Fibroblast of lung (primary cell): ENCODE measurements around the gene CCDC85B. TPM values are rescaled to one million over a fixed set of nuclear protein-coding genes. Genes with fewer than 3 reads are reported as not detected.

ENCODE experiments used
- DNase-seq, 2 donors: peaks; one replicate each; pipeline versions ENCODE4 v3.0.0 to v3.0.0-alpha.2; 2010; ENCODE audit warnings: low read depth in 2 of 2
- H2AFZ ChIP-seq: 2 replicates; pipeline ENCODE4 v1.5.1; 2012; ENCODE audit warnings: low read length, control low read depth, inconsistent platforms
- H3K27ac ChIP-seq: 2 replicates; pipeline ENCODE4 v1.5.1; 2011; ENCODE audit warnings: low read length, control low read depth; ENCODE audit not compliant: insufficient read depth
- H3K27me3 ChIP-seq: 2 replicates; pipeline ENCODE4 v1.5.1; 2011; ENCODE audit warnings: mild to moderate bottlenecking, low read length; ENCODE audit not compliant: control insufficient read depth, insufficient read depth
- H3K36me3 ChIP-seq: 2 replicates; pipeline ENCODE4 v1.5.1; 2011; ENCODE audit warnings: low read length; ENCODE audit not compliant: control insufficient read depth, insufficient read depth
- H3K4me1 ChIP-seq: 2 replicates; pipeline ENCODE4 v1.5.1; 2011; ENCODE audit warnings: low read length; ENCODE audit not compliant: control insufficient read depth, insufficient read depth; ENCODE audit errors: extremely low read depth
- H3K4me2 ChIP-seq: 2 replicates; pipeline ENCODE4 v1.5.1; 2011; ENCODE audit warnings: low read length, control low read depth; ENCODE audit not compliant: insufficient read depth; ENCODE audit errors: extremely low read depth
- H3K4me3 ChIP-seq, 4 experiments: fragments of 200-600 bp in 1 of 4; sonication (generic) in 1 of 4; replicated peaks in 1 of 4; 2 replicates each; pipeline ENCODE4 v1.5.1; 2011 to 2016; ENCODE audit warnings: low read length in 4 of 4, low read depth in 3 of 4, mild to moderate bottlenecking in 3 of 4, control low read depth in 2 of 4, inconsistent platforms in 1 of 4, mixed read lengths in 1 of 4; ENCODE audit not compliant: insufficient read depth in 1 of 4; ENCODE audit errors: control extremely low read depth in 1 of 4
- H3K79me2 ChIP-seq: 2 replicates; pipeline ENCODE4 v1.5.1; 2012; ENCODE audit warnings: mild to moderate bottlenecking, low read length, inconsistent platforms; ENCODE audit not compliant: control insufficient read depth, insufficient read depth
- H3K9ac ChIP-seq: 2 replicates; pipeline ENCODE4 v1.5.1; 2011; ENCODE audit warnings: mild to moderate bottlenecking, low read length, control low read depth; ENCODE audit not compliant: insufficient read depth
- H3K9me3 ChIP-seq: 2 replicates; pipeline ENCODE4 v1.5.1; 2012; ENCODE audit warnings: low read depth, low read length; ENCODE audit not compliant: control insufficient read depth, insufficient read depth
- H4K20me1 ChIP-seq: 2 replicates; pipeline ENCODE4 v1.5.1; 2011; ENCODE audit warnings: low read length; ENCODE audit not compliant: control insufficient read depth, insufficient read depth; ENCODE audit errors: extremely low read depth
- CTCF ChIP-seq, 2 donors: IDR thresholded peaks in 1 of 2; conservative IDR thresholded peaks in 1 of 2; 1 replicate in 1 of 2; 2 replicates in 1 of 2; pipeline ENCODE4 v1.5.1; 2011 to 2012; ENCODE audit warnings: low read length in 2 of 2, control low read depth in 1 of 2, inconsistent platforms in 1 of 2, low read depth in 1 of 2, mild to moderate bottlenecking in 1 of 2
- EZH2 ChIP-seq: IDR thresholded peaks from 2 replicates; pipeline ENCODE4 v1.5.1; 2012; ENCODE audit warnings: low read length, control low read depth, mild to moderate bottlenecking; ENCODE audit errors: missing control alignments
- polyA plus RNA-seq, 2 donors: library from polyadenylated mRNA; depleted of rRNA in 1 of 2; stranded (reverse) in 1 of 2; unstranded in 1 of 2; fragments of >200 nt; gene quantifications; 2 replicates each; pipeline ENCODE4 v1.2.1, GENCODE V29; 2011 to 2012; ENCODE audit warnings: missing spikeins in 1 of 2
- total RNA-seq: library from RNA; depleted of rRNA; stranded (reverse); fragments of >200 nt; gene quantifications from 2 replicates; pipeline ENCODE4 v1.2.1, GENCODE V29; 2014

Gene CCDC85B
- total and polyA plus RNA-seq, 2 donors (not counting 1 experiment from before 2014, with no cell fraction given) = 18.1 to 118 TPM

GRCh38 chr11:65851083-65851579, 39.3 kb upstream of the CCDC85B start:
- peaks cover 45% of the 10 kb centered on the region for H3K36me3 ChIP-seq
- TF ChIP-seq CTCF (conservative IDR thresholded peaks at IDR 0.05 in 1 of 2, IDR thresholded peaks at IDR 0.05 in 1 of 2; ENCODE audit: low read depth in 1 of 2, low read length in 2 of 2) = peak; percentile 26 to 61
- no peak for TF ChIP-seq EZH2

GRCh38 chr11:65851811-65852507, 38.5 kb upstream of the CCDC85B start:
- TF ChIP-seq EZH2 (no peak), CTCF (conservative IDR thresholded peaks at IDR 0.05 in 1 of 2, IDR thresholded peaks at IDR 0.05 in 1 of 2; ENCODE audit: low read depth in 1 of 2, low read length in 2 of 2) (no peak)
- no peak overlapping the region for H3K9ac ChIP-seq
- no peak overlapping the region for H2AFZ ChIP-seq
- H3K4me3 ChIP-seq = no peak overlapping the region
- H4K20me1 ChIP-seq = peaks cover 8% of the 10 kb centered on the region
- no peak overlapping the region for H3K27ac ChIP-seq
- no peak overlapping the region for H3K4me2 ChIP-seq
- DNase-seq = no peak
- no peaks in the 10 kb centered on the region for H3K27me3 ChIP-seq
- H3K4me1 ChIP-seq = peaks cover 16% of the 10 kb centered on the region
- H3K79me2 ChIP-seq = peaks cover 40% of the 10 kb centered on the region
- H3K36me3 ChIP-seq = peaks cover 52% of the 10 kb centered on the region
- no peaks in the 10 kb centered on the region for H3K9me3 ChIP-seq

More at GRCh38 chr11:65851083-65851579, 39.3 kb upstream of the CCDC85B start:
- DNase-seq = no peak
- Histone ChIP-seq H3K4me2 (no peak overlapping the region), H3K79me2 (peaks cover 31% of the 10 kb centered on the region), H3K9me3 (no peaks in the 10 kb centered on the region), H3K4me3 (no peak overlapping the region), H3K4me1 (peaks cover 13% of the 10 kb centered on the region), H3K9ac (no peak overlapping the region), H4K20me1 (peaks cover 4% of the 10 kb centered on the region), H3K27me3 (no peaks in the 10 kb centered on the region), H3K27ac (no peak overlapping the region), H2AFZ (no peak overlapping the region)

GRCh38 chr11:65852508-65853245, 37.8 kb upstream of the CCDC85B start:
- H3K27ac ChIP-seq = no peak overlapping the region
- no peak overlapping the region for H3K9ac ChIP-seq
- no peaks in the 10 kb centered on the region for H3K27me3 ChIP-seq
- H2AFZ ChIP-seq = no peak overlapping the region
- H3K79me2 ChIP-seq = peaks cover 47% of the 10 kb centered on the region
- H3K4me2 ChIP-seq = no peak overlapping the region
- no peaks in the 10 kb centered on the region for H3K9me3 ChIP-seq
- no peak for DNase-seq
- no peak for TF ChIP-seq CTCF (conservative IDR thresholded peaks at IDR 0.05 in 1 of 2, IDR thresholded peaks at IDR 0.05 in 1 of 2; ENCODE audit: low read depth in 1 of 2, low read length in 2 of 2)
- no peak for TF ChIP-seq EZH2
- peaks cover 52% of the 10 kb centered on the region for H3K36me3 ChIP-seq
- no peak overlapping the region for H3K4me3 ChIP-seq
- peaks cover 16% of the 10 kb centered on the region for H3K4me1 ChIP-seq
- H4K20me1 ChIP-seq = peaks cover 8% of the 10 kb centered on the region
